Ovary (tissue), 9 donors: ENCODE measurements around the gene CXCL14. TPM values are rescaled to one million over a fixed set of nuclear protein-coding genes. Genes with fewer than 3 reads are reported as not detected.

Source experiments
- DNase-seq, 5 donors: peaks; one replicate each; pipeline ENCODE4 v3.0.0-alpha.2; 2019 to 2020
- H3K27ac ChIP-seq, 2 donors: fragments of 200-600 bp; one replicate each; pipeline versions ENCODE4 v1.5.1 to v1.8.0; 2019 to 2022
- H3K27me3 ChIP-seq: fragments of 200-600 bp; one replicate; pipeline ENCODE4 v1.8.0; 2022
- H3K36me3 ChIP-seq: fragments of 200-600 bp; sonication (generic); one replicate; pipeline ENCODE4 v1.5.1; 2019
- H3K4me1 ChIP-seq: one replicate; pipeline ENCODE4 v1.8.1; 2013; ENCODE audit warnings: mild to moderate bottlenecking, moderate library complexity; ENCODE audit not compliant: insufficient read depth
- H3K4me3 ChIP-seq: fragments of 200-600 bp; sonication (generic); one replicate; pipeline ENCODE4 v1.5.1; 2017
- H3K9me3 ChIP-seq, 2 donors: fragments of 200-600 bp in 1 of 2; sonication (generic) in 1 of 2; one replicate each; pipeline versions ENCODE4 v1.5.1 to v1.8.1; 2013 to 2019; ENCODE audit warnings: mild to moderate bottlenecking in 1 of 2, moderate library complexity in 1 of 2
- EP300 ChIP-seq: sonication (generic); formaldehyde crosslinking; IDR thresholded peaks from one replicate; pipeline ENCODE4 v1.6.1; 2017; ENCODE audit warnings: antibody characterized with exemption
- POLR2A ChIP-seq: fragments of 450-650 bp; IDR thresholded peaks from one replicate; pipeline ENCODE4 v1.6.1; 2017; ENCODE audit warnings: antibody characterized with exemption, mild to moderate bottlenecking, moderate library complexity
- WGBS, 3 donors: extraction: QIAGEN DNeasy Blood & Tissue Kit in 1 of 3; methylation state at CpG; one replicate each; pipeline versions ENCODE4 v1.1.5 to v1.1.7; 2013 to 2017; 5-methylcytosine and 5-hydroxymethylcytosine counted together
- intact Hi-C, 4 donors: fragments of 100-400 bp; cut with DNase I; formaldehyde crosslinking; loops; one replicate each; pipeline versions ENCODE4 v1.11.0 to v1.15.1; 2022 to 2023
- polyA plus RNA-seq, 2 donors: library from polyadenylated mRNA; stranded (reverse); fragments of 200-250 nt in 1 of 2; fragments of 350-450 nt in 1 of 2; fragmentation: Illumina TruSeq in 1 of 2; extraction: RNeasy Lipid Tissue Mini Kit (QIAGEN cat#74804) in 1 of 2; gene quantifications; one replicate each; pipeline ENCODE4 v1.2.3, GENCODE V29; 2013 to 2014
- total RNA-seq, 7 donors: library from RNA; depleted of rRNA in 2 of 7; stranded (reverse); fragments of >200 nt in 2 of 7; fragmentation: NEBNext Ultra II Directional in 3 of 7; extraction: Animal tissue kit (Norgen Biotek cat#: 25700) in 3 of 7; gene quantifications; one replicate each; pipeline versions ENCODE4 v1.1.0 to v1.2.4, GENCODE V29; 2016 to 2023
- TF ChIP-seq, protein P1 (sequence below), 3 donors: fragments of 450-650 bp in 2 of 3; fragments of 200-600 bp in 1 of 3; IDR thresholded peaks; one replicate each; pipeline versions ENCODE4 v1.5.1 to v1.8.0; 2016 to 2022; ENCODE audit warnings: antibody characterized with exemption in 3 of 3, mild to moderate bottlenecking in 1 of 3
- donor health status: DM: no; HTN: no; CAD: no; lungs with moderate emphysema.
- donor health status: DM: no; HTN: no; CAD: no.
- donor health status: Bipolar disorder and iron deficiency.
- donor health status: DM: yes; HTN: yes; CAD: no.
- donor health status: DM: no; HTN: no; CAD: no.
- donor health status: DM: yes; HTN: yes; CAD: no.

CXCL14 gene
- total and polyA plus RNA-seq, 9 donors = 0.10 to 23.3 (median 2.8) TPM

DNA sequence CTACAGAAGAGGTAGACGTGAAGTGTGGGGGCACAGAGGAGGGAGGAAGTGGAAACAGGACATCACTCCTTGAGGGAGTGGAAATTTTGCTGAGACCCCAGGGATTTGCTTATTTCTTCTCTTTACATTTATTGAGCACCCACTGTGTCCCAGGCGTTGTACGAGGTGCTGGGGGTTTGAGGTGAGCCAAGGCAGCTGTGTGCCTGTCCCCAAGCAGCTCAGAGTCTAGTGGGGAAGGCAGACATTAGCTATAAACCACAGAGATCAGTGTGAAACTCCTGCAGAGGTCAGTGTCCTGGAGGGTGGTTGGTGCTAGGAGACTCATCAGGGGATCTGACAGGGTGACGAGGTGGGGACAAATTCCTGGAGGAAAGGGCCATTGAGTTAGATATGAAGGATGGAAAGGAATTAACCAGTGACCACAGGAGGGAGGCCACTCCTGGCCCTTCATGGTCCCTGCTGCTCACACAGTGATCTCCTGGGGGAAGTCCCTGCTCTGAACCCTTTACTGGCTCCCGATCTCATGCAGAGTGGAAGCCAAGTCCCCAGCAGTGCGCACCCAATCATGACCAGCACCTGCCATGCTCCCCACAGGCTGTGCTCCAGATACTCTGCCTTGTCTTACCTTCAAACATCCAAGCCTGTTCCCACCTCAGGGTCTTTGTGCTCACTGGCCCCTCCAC, 3.4 kb upstream of the CXCL14 start:
- Histone ChIP-seq H3K9me3 (no peaks in the 10 kb centered on the region), H3K36me3 (no peaks in the 10 kb centered on the region), H3K4me1 (no peaks in the 10 kb centered on the region), H3K4me3 (no peak overlapping the region), H3K27ac (no peak overlapping the region), H3K27me3 (no peaks in the 10 kb centered on the region)
- intact Hi-C loops = no loop called here
- DNase-seq = no peak
- WGBS, 3 donors = 58 to 62% (median 58%) methylated on average over 6 of the region's 6 CpGs
- TF ChIP-seq POLR2A = no peak
- no peak for TF ChIP-seq EP300
- TF ChIP-seq, protein P1, sequence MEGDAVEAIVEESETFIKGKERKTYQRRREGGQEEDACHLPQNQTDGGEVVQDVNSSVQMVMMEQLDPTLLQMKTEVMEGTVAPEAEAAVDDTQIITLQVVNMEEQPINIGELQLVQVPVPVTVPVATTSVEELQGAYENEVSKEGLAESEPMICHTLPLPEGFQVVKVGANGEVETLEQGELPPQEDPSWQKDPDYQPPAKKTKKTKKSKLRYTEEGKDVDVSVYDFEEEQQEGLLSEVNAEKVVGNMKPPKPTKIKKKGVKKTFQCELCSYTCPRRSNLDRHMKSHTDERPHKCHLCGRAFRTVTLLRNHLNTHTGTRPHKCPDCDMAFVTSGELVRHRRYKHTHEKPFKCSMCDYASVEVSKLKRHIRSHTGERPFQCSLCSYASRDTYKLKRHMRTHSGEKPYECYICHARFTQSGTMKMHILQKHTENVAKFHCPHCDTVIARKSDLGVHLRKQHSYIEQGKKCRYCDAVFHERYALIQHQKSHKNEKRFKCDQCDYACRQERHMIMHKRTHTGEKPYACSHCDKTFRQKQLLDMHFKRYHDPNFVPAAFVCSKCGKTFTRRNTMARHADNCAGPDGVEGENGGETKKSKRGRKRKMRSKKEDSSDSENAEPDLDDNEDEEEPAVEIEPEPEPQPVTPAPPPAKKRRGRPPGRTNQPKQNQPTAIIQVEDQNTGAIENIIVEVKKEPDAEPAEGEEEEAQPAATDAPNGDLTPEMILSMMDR (IDR thresholded peaks at IDR 0.05) = no peak

DNA sequence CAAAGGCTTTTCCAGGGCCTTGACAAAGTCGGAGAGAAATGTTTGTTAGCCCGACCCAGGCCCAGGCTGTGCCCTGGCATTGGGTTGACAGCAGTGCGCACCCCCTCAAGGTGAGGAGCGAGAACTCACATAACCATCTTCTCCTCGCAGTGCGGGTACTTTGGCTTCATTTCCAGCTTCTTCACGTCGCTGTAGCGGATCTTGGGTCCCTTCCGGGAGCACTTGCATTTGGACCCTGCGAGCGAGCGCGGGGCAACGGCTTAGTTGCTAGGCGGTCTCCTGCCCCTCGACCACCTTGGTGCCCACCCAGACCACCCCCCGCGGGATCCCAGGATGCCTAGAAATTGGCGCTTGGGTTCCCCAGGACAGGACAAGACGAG, 496 bp downstream of the CXCL14 start:
- TF ChIP-seq POLR2A (no peak), EP300 (no peak)
- TF ChIP-seq, protein P1 (IDR thresholded peaks at IDR 0.05) = no peak
- Histone ChIP-seq H3K4me3 (no peak overlapping the region), H3K27ac (no peak overlapping the region), H3K9me3 (no peaks in the 10 kb centered on the region), H3K36me3 (no peaks in the 10 kb centered on the region), H3K4me1 (no peaks in the 10 kb centered on the region), H3K27me3 (no peaks in the 10 kb centered on the region)
- no peak for DNase-seq
- 5 to 10% (median 8%) methylated on average over 21 of the region's 21 CpGs for WGBS, 3 donors
- intact Hi-C loops = no loop called here

DNA sequence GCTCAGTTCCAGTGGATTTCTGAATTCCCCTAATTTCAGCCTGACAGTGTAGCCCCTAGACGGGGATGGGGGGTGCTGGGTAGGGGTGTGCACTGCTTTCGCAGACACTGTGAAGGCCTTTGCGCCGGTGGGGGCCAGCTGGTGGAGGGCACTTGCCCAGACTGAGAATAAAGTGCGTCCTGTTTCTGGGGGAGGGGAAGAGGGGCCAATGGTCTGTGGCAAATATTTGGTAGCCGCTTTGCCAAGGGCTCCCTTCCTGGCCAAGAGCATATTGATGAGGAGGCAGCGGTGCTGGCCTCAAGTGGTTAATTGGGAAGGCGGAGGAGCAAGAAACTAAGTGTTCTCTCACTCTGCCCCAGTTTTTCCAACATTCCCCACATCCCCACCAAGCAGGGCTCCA, 1.4 kb downstream of the CXCL14 start:
- intact Hi-C loops = no loop called here
- Histone ChIP-seq H3K27ac (no peak overlapping the region), H3K27me3 (no peaks in the 10 kb centered on the region), H3K9me3 (no peaks in the 10 kb centered on the region), H3K4me1 (no peaks in the 10 kb centered on the region), H3K4me3 (no peak overlapping the region), H3K36me3 (no peaks in the 10 kb centered on the region)
- 47 to 69% (median 53%) methylated on average over 8 of the region's 8 CpGs for WGBS, 3 donors
- no peak for TF ChIP-seq EP300
- TF ChIP-seq, protein P1 (IDR thresholded peaks at IDR 0.05) = no peak
- TF ChIP-seq POLR2A = no peak
- no peak for DNase-seq

DNA sequence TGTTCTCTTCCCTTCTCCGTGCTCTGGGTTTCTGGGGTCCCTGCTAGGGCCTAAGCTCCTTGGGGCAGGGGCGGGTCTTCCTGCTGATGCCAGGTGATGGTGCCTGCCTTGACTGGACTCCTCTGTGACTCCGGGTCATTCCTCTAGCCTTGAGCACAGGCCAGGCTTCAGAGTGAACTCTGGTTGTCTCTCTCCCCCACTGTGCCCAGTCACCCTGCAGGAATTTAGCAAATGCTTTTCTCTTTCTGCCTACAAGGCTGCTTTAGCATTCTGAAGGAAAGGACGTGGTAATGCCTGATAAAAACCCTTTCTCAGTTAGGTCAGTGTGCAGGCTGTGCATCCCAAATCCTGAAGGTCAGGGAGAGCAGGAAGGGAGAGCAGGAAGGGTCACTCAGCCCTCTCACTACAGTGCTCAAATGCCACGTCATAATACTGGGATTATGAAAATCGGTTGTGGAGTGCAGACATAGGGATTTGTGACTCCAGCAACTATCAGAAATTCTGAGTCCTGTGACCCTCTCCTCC, 2.7 kb downstream of the CXCL14 start:
- WGBS, 3 donors = 48 to 59% (median 52%) methylated on average over 6 of the region's 6 CpGs
- Histone ChIP-seq H3K27ac (no peak overlapping the region), H3K9me3 (no peaks in the 10 kb centered on the region), H3K27me3 (no peaks in the 10 kb centered on the region), H3K4me3 (no peak overlapping the region), H3K4me1 (no peaks in the 10 kb centered on the region), H3K36me3 (no peaks in the 10 kb centered on the region)
- intact Hi-C loops = no loop called here
- no peak for DNase-seq
- TF ChIP-seq POLR2A (no peak), EP300 (no peak)

DNA sequence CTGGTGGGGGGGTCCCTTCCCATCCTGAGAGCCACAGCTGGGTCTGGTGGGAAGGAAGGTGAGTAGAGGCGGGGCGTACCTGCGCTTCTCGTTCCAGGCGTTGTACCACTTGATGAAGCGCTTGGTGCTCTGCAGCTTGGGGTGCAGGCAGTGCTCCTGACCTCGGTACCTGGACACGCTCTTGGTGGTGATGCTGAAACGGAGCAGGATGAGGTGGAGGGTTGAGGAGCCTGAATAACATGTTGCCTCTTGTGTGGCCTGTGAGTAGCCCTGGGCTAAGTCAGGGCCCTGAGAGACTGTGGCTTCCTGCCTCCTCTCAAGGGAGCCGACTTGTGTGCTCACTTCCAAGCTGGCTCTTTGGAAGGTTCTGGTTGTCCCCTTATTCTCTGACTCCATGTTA, 4.3 kb downstream of the CXCL14 start:
- H3K9me3 ChIP-seq = no peaks in the 10 kb centered on the region
- TF ChIP-seq EP300 (no peak), POLR2A (no peak)
- TF ChIP-seq, protein P1 (IDR thresholded peaks at IDR 0.05) = no peak
- 85 to 92% (median 91%) methylated on average over 10 of the region's 10 CpGs for WGBS, 3 donors
- H3K4me1 ChIP-seq = no peaks in the 10 kb centered on the region
- H3K4me3 ChIP-seq = no peak overlapping the region
- no peak for DNase-seq
- intact Hi-C loops = no loop called here
- H3K36me3 ChIP-seq = no peaks in the 10 kb centered on the region
- H3K27ac ChIP-seq = no peak overlapping the region
- no peaks in the 10 kb centered on the region for H3K27me3 ChIP-seq
